ENCODE measurements around the gene MYO18B. TPM values are rescaled to one million over a fixed set of nuclear protein-coding genes. Genes with fewer than 3 reads are reported as not detected.

MYO18B gene
- total and polyA plus RNA-seq, 2 donors (not counting 3 experiments of a cell fraction or from before 2014, with no cell fraction given) = 0.01 TPM; not detected in 1

DNA sequence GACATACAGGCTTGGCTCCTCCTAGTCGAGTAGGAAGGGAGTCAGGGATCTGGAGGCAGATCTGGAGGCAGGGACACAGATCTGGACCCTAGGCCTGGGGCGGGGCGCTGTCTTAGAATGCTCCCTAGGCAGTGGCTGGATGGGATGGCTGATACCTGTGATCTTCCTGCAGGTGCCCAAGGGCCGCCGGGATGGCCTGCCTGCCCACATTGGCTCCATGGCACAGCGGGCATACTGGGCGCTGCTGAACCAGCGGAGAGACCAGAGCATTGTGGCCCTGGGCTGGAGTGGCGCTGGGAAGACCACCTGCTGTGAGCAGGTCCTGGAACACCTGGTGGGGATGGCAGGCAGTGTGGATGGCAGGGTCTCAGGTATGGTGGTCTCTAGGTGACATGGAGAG lies 35.4 kb downstream of the MYO18B start:
- H3K9ac ChIP-seq (replicated peaks; ENCODE audit: extremely low read depth, insufficient read depth, low read length) = no peak overlapping the region
- ChIA-PET POLR2A (no interaction called here), CTCF (interaction anchor here (0.9 to 4.0 kb wide), 3 partner anchors 66 to 316 kb away, joined by 3 to 34 read pairs (median 3); no protein-coding TSS in a partner anchor)
- no peaks in the 10 kb centered on the region for H3K36me3 ChIP-seq (ENCODE audit: control insufficient read depth in 2 of 2, extremely low read depth in 1 of 2, insufficient read depth in 2 of 2, low read length in 2 of 2)
- H4K20me1 ChIP-seq (replicated peaks; ENCODE audit: control insufficient read depth, extremely low read depth, insufficient read depth, low read length) = no peaks in the 10 kb centered on the region
- TF ChIP-seq JUN (IDR thresholded peaks at IDR 0.05; ENCODE audit: borderline replicate concordance, insufficient read depth, insufficient read length, low read depth) (no peak), POLR2A (IDR thresholded peaks at IDR 0.05; ENCODE audit: low read depth, low read length) (no peak), GATA2 (IDR thresholded peaks at IDR 0.05; ENCODE audit: insufficient read depth, insufficient read length, low read depth, low read length) (no peak), EZH2 (IDR thresholded peaks at IDR 0.05; ENCODE audit: borderline replicate concordance, low read depth, low read length, severe bottlenecking) (no peak), MYC (IDR thresholded peaks at IDR 0.05; ENCODE audit: low read depth, low read length) (no peak), POLR2AphosphoS5 (IDR thresholded peaks at IDR 0.05; ENCODE audit: insufficient read depth, low read depth, low read length) (no peak), MAX (IDR thresholded peaks at IDR 0.05; ENCODE audit: insufficient read depth, insufficient read length) (no peak), FOS (IDR thresholded peaks at IDR 0.05; ENCODE audit: borderline replicate concordance, insufficient read depth, low read length) (no peak)
- TF ChIP-seq, protein P1, sequence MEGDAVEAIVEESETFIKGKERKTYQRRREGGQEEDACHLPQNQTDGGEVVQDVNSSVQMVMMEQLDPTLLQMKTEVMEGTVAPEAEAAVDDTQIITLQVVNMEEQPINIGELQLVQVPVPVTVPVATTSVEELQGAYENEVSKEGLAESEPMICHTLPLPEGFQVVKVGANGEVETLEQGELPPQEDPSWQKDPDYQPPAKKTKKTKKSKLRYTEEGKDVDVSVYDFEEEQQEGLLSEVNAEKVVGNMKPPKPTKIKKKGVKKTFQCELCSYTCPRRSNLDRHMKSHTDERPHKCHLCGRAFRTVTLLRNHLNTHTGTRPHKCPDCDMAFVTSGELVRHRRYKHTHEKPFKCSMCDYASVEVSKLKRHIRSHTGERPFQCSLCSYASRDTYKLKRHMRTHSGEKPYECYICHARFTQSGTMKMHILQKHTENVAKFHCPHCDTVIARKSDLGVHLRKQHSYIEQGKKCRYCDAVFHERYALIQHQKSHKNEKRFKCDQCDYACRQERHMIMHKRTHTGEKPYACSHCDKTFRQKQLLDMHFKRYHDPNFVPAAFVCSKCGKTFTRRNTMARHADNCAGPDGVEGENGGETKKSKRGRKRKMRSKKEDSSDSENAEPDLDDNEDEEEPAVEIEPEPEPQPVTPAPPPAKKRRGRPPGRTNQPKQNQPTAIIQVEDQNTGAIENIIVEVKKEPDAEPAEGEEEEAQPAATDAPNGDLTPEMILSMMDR (IDR thresholded peaks at IDR 0.05; ENCODE audit: extremely low read depth in 1 of 2, insufficient read depth in 1 of 2, low read depth in 1 of 2, low read length in 2 of 2) = no peak
- H3K9me3 ChIP-seq (replicated peaks; ENCODE audit: control insufficient read depth, insufficient read depth, low read length) = no peaks in the 10 kb centered on the region
- no peaks in the 10 kb centered on the region for H3K27me3 ChIP-seq (ENCODE audit: control insufficient read depth in 2 of 2, insufficient read depth in 2 of 2, low read length in 2 of 2)
- no TSS peak for BruUV-seq (replicated peaks)
- intact Hi-C loops (cut with micrococcal nuclease) (loop anchor here (1.0 kb wide), 1 partner anchor 415 kb away; no protein-coding TSS in a partner anchor), dilution Hi-C loops (cut with MboI; ENCODE audit: extremely low pct_ligation_motif_present, low sequenced_read_pairs) (no loop called here)
- H2AFZ ChIP-seq (ENCODE audit: low read depth, low read length) = no peak overlapping the region
- no peak overlapping the region for H3K4me3 ChIP-seq (replicated peaks in 1 of 3; ENCODE audit: insufficient read depth in 1 of 3, low read depth in 1 of 3, low read length in 3 of 3)
- H3K27ac ChIP-seq (ENCODE audit: insufficient read depth, low read depth, low read length) = no peak overlapping the region
- no peaks in the 10 kb centered on the region for H3K9me1 ChIP-seq (replicated peaks; ENCODE audit: control insufficient read depth, extremely low read depth, insufficient read depth, low read length)
- DNase-seq (ENCODE audit: low read depth, low spot score) = no peak
- no peak overlapping the region for H3K4me2 ChIP-seq (ENCODE audit: insufficient read depth, low read length)
- no peaks in the 10 kb centered on the region for H3K79me2 ChIP-seq (ENCODE audit: control insufficient read depth, insufficient read depth, low read length)
- FAIRE-seq = no peak
- no peaks in the 10 kb centered on the region for H3K4me1 ChIP-seq (ENCODE audit: control insufficient read depth, extremely low read depth, insufficient read depth, low read length)

All from endothelial cell of umbilical vein (primary cell).